ENCODE data around the gene DDX11. TPM values are rescaled to one million over a fixed set of nuclear protein-coding genes. Genes with fewer than 3 reads are reported as not detected.
"Not testable (repeated sequence)": the region's sequence is repeated elsewhere in the genome, so short reads cannot be mapped to it uniquely, and the experiment has no call there.

DDX11 gene
- total RNA-seq, 1 donor from 2014 or later: 247 TPM

DNA sequence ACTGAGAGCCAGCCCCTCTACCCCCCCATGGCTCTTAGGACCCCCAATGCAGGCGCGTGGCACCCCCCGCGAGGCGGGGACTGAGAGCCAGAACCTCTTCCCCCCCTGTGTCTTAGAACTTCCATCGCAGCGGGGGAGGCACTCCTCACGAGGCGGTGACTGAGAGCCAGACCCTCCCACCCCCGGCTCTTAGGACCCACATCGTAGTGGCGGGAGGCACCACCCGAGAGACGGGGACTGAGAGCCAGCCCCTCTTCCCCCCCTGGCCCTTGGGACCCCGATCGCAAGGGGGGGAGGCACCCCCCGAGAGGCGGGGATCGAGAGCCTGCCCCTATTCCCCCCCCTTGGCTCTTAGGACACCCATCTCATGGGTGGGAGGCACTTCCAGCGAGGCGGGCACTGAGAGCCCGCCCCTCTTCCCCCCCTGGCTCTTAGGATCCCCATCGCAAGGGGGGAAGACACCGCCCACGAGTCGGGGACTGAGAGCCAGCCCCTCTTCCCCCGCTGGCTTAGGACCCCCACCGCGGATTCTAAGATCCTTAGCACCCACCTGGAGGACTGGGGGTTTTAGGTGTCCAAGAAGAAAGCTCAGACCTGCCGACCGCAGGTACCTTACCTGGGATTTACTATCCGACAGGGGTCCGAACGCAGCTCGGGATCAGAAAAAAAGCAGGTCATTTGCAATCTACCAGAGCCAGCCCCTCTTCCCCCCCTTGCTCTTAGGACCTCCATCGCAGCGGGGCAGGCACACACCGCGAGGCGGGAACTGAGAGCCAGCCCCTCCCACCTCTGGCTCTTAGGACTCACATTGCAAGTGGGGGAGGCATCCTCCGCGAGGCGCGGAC lies 44.9 kb downstream of the DDX11 start:
- no peak overlapping the region for H3K27ac Mint-ChIP-seq
- H3K4me1 Mint-ChIP-seq (ENCODE audit: low read depth): peaks cover 12% of the 10 kb centered on the region
- H3K27me3 Mint-ChIP-seq: peaks cover 45% of the 10 kb centered on the region
- peak overlapping the region; percentile 68 for H3K4me3 Mint-ChIP-seq (ENCODE audit: low read depth)
- peaks cover 3% of the 10 kb centered on the region for H3K9me3 Mint-ChIP-seq (ENCODE audit: low read depth)
- H3K36me3 Mint-ChIP-seq (ENCODE audit: insufficient read depth): no peaks in the 10 kb centered on the region
- peak; percentile 49 for DNase-seq (ENCODE audit: low spot score, unreplicated experiment)
- TF ChIP-seq, protein P1, sequence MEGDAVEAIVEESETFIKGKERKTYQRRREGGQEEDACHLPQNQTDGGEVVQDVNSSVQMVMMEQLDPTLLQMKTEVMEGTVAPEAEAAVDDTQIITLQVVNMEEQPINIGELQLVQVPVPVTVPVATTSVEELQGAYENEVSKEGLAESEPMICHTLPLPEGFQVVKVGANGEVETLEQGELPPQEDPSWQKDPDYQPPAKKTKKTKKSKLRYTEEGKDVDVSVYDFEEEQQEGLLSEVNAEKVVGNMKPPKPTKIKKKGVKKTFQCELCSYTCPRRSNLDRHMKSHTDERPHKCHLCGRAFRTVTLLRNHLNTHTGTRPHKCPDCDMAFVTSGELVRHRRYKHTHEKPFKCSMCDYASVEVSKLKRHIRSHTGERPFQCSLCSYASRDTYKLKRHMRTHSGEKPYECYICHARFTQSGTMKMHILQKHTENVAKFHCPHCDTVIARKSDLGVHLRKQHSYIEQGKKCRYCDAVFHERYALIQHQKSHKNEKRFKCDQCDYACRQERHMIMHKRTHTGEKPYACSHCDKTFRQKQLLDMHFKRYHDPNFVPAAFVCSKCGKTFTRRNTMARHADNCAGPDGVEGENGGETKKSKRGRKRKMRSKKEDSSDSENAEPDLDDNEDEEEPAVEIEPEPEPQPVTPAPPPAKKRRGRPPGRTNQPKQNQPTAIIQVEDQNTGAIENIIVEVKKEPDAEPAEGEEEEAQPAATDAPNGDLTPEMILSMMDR (IDR thresholded peaks at IDR 0.05; ENCODE audit: unreplicated experiment): no peak

DNA sequence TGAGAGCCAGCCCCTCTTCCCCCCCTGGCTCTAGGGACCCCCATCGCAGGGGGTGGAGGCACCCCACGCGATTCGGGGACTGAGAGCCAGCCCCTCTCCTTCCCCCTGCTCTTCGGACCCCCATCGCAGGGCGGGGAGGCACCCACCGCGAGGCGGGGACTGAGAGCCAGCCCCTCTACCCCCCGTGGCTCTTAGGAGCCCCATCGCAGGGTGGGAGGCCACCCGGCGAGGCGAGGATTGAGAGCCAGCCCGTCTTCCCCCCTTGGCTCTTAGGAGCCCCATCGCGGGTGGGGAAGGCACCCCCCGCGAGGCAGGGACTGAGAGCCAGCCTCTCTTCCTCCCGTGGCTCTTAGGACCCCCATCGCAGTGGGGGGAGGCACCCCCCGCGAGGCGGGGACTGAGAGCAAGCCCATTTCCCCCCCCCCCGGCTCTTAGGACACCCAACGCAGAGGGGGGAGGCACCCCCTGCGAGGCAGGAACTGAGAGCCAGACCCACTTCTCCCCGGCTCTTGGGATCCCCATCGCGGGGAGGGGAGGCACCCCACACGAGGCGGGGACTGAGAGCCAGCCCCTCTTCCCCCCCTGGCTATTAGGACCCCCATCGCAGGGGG lies 45.6 kb downstream of the DDX11 start:
- peak overlapping the region; percentile 68 for H3K4me3 Mint-ChIP-seq (ENCODE audit: low read depth)
- no peak for DNase-seq (ENCODE audit: low spot score, unreplicated experiment)
- H3K27ac Mint-ChIP-seq: no peak overlapping the region
- TF ChIP-seq, protein P1 (IDR thresholded peaks at IDR 0.05; ENCODE audit: unreplicated experiment): no peak
- no peaks in the 10 kb centered on the region for H3K36me3 Mint-ChIP-seq (ENCODE audit: insufficient read depth)
- H3K4me1 Mint-ChIP-seq (ENCODE audit: low read depth): peaks cover 12% of the 10 kb centered on the region
- H3K9me3 Mint-ChIP-seq (ENCODE audit: low read depth): peaks cover 3% of the 10 kb centered on the region
- H3K27me3 Mint-ChIP-seq: peaks cover 50% of the 10 kb centered on the region

DNA sequence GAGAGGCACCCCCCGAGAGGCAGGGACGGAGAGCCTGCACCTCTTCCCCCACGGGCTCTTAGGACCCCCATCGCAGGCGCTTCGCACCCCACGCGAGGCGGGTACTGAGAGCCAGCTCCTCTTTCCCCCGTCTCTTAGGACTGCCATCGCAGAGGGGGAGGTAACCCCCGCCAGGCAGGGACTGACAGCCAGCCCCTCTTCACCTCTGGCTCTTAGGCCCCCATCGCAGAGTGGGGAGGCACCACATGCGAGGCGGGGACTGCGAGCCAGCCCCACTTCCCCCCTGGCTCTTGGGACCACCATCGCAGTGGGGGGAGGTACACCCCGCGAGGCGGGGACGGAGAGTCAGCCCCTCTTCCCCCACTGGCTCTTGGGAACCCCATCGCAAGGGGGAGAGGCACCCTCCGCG lies 46.1 kb downstream of the DDX11 start:
- H3K9me3 Mint-ChIP-seq (ENCODE audit: low read depth): peaks cover 3% of the 10 kb centered on the region
- H3K27ac Mint-ChIP-seq: no peak overlapping the region
- H3K4me1 Mint-ChIP-seq (ENCODE audit: low read depth): peaks cover 12% of the 10 kb centered on the region
- peaks cover 48% of the 10 kb centered on the region for H3K27me3 Mint-ChIP-seq
- no peaks in the 10 kb centered on the region for H3K36me3 Mint-ChIP-seq (ENCODE audit: insufficient read depth)
- TF ChIP-seq, protein P1 (IDR thresholded peaks at IDR 0.05; ENCODE audit: unreplicated experiment): no peak
- H3K4me3 Mint-ChIP-seq (ENCODE audit: low read depth): no peak overlapping the region
- DNase-seq (ENCODE audit: low spot score, unreplicated experiment): no peak

DNA sequence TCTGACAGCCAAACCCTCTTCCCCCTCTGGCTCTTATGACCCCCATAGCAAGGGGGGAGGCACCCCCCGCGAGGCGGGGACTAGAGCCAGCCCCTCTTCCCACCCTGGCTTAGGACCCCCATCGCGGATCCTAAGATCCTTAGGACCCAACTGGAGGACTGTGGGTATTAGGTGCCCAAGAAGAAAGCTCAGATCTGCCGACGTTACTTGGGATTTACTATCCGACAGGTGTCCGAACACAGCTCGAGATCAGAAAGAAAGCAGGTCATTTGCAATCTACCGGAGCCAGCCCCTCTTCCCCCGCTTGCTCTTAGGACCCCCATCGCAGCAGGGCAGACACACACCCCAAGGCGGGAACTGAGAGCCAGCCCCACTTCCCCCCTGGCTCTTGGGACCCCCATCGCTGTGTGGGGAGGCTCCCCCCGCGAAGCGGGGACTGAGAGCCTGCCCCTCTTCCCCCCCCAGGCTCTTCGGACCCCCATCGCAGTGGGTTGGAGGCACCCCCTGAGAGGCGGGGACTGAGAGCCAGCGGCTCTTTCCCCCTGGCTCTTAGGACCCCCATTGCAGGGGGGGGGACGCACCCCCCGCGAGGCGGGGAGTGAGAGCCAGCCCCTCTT lies 46.8 kb downstream of the DDX11 start:
- Mint-ChIP-seq H3K4me3 (ENCODE audit: low read depth) (peak overlapping the region; percentile 49), H3K4me1 (ENCODE audit: low read depth) (peaks cover 12% of the 10 kb centered on the region), H3K27me3 (peaks cover 43% of the 10 kb centered on the region), H3K36me3 (ENCODE audit: insufficient read depth) (no peaks in the 10 kb centered on the region), H3K27ac (no peak overlapping the region), H3K9me3 (ENCODE audit: low read depth) (peaks cover 3% of the 10 kb centered on the region)
- DNase-seq (ENCODE audit: low spot score, unreplicated experiment): no peak
- TF ChIP-seq, protein P1 (IDR thresholded peaks at IDR 0.05; ENCODE audit: unreplicated experiment): no peak

DNA sequence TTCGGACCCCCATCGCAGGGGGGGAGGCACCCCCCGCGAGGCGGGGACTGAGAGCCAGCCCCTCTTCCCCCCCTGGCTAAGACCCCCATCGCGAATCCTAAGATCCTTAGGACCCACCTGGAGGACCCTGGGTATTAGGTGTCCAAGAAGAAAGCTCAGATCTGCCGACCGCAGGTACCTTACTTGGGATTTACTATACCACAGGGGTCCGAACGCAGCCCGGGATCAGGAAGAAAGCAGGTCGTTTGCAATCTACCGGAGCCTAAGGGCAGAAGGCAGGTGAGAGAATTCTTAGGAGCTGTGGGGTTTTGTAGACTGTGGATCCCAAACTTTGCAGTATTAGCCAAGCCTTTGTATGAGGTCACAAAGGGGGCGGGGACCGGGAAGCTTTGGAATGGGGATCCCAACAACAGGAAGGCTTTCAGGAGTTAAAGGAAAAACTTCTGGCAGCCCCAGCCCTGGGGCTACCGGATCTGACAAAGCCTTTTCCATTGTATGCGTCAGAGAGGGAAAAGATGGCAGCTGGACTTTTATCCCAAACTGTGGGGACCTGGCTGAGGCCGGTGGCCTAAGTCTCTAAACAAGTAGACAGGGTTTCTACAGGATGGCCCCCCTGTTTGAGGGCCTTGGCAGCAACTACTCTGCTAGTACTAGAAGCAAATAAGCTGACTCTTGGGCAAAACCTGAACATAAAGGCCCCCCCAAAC lies 47.5 kb downstream of the DDX11 start:
- not testable (repeated sequence) for DNase-seq (ENCODE audit: low spot score, unreplicated experiment); H3K4me3 Mint-ChIP-seq (ENCODE audit: low read depth); H3K27ac Mint-ChIP-seq; H3K9me3 Mint-ChIP-seq (ENCODE audit: low read depth); H3K36me3 Mint-ChIP-seq (ENCODE audit: insufficient read depth)
- Mint-ChIP-seq H3K4me1 (ENCODE audit: low read depth) (peaks cover 12% of the 10 kb centered on the region), H3K27me3 (peaks cover 40% of the 10 kb centered on the region)

Data from progenitor cell of endocrine pancreas (in vitro differentiated cells).